Activated CD4-positive, alpha-beta T cell treated with anti-CD3 and anti-CD28 coated beads, Interleukin-2, amount 50 U/mL, for 48 hours (primary cell): Measurements from ENCODE around the gene CD38.
A peak's percentile ranks its signal among the peaks of the same experiment; 100 is the strongest.
"Not testable (repeated sequence)": the region's sequence is repeated elsewhere in the genome, so short reads cannot be mapped to it uniquely, and the experiment has no call there.

ENCODE experiments used
- DNase-seq, 2 experiments: peaks; one replicate each; pipeline ENCODE4 v3.0.0-alpha.2; 2020

CD38 gene

GRCh38 chr4:15778289-15779241 is at the start of gene CD38:
CD38 (plus strand) TSS chr4:15778328; CDS start chr4:15778415, 87 bp downstream.
- peak; percentile 55 to 66 for DNase-seq

- peak in 1 of 2 experiments; percentile 12 for DNase-seq
These were observed 48.1 kb upstream of the CD38 start for GRCh38 chr4:15729910-15730533.

- not testable (repeated sequence) for DNase-seq
These were observed 45.1 kb upstream of the CD38 start for GRCh38 chr4:15733061-15733460.

- DNase-seq: no peak
These were observed 42.6 kb upstream of the CD38 start for GRCh38 chr4:15735536-15735935.

GRCh38 chr4:15736514-15737050 is 41.5 kb upstream of the CD38 start:
- no peak for DNase-seq

GRCh38 chr4:15737255-15737654 is 40.9 kb upstream of the CD38 start:
- no peak for DNase-seq

- peak; percentile 9 to 20 for DNase-seq
These were observed 39.3 kb upstream of the CD38 start for GRCh38 chr4:15738877-15739276.

GRCh38 chr4:15740764-15741404 is 37.2 kb upstream of the CD38 start:
- no peak for DNase-seq

- DNase-seq: no peak
These were observed 36.0 kb upstream of the CD38 start for GRCh38 chr4:15742083-15742582.

- no peak for DNase-seq
These were observed 35.5 kb upstream of the CD38 start for GRCh38 chr4:15742637-15743036.

GRCh38 chr4:15744016-15744545 is 34.0 kb upstream of the CD38 start:
- no peak for DNase-seq

- DNase-seq: no peak
These were observed 32.0 kb upstream of the CD38 start for GRCh38 chr4:15746110-15746509.

- no peak for DNase-seq
These were observed 29.1 kb upstream of the CD38 start for GRCh38 chr4:15749001-15749400.

- DNase-seq: no peak
These were observed 27.0 kb upstream of the CD38 start for GRCh38 chr4:15751153-15751552.

- DNase-seq: no peak
These were observed 25.0 kb upstream of the CD38 start for GRCh38 chr4:15753081-15753480.

- no peak for DNase-seq
These were observed 24.3 kb upstream of the CD38 start for GRCh38 chr4:15753786-15754185.

- peak; percentile 37 to 43 for DNase-seq
These were observed 23.8 kb upstream of the CD38 start for GRCh38 chr4:15754323-15754722.

- DNase-seq: peak; percentile 64 to 70
These were observed 22.6 kb upstream of the CD38 start for GRCh38 chr4:15755321-15756155.

- peak; percentile 72 to 79 for DNase-seq
These were observed 21.7 kb upstream of the CD38 start for GRCh38 chr4:15756361-15756861.

- no peak for DNase-seq
These were observed 21.1 kb upstream of the CD38 start for GRCh38 chr4:15757054-15757453.

GRCh38 chr4:15758294-15758693 is 19.8 kb upstream of the CD38 start:
- no peak for DNase-seq

GRCh38 chr4:15762460-15762859 is 15.7 kb upstream of the CD38 start:
- DNase-seq: not testable (repeated sequence)
